Common myeloid progenitor, CD34-positive (primary cell): ENCODE results near the gene ZDHHC8.

Source experiments
- CTCF ChIA-PET: fragments of 350-600 bp; sonication (Branson Sonifier 250); formaldehyde crosslinking; loops from one replicate; lab custom pipeline; 2021; ENCODE audit warnings: antibody characterized with exemption; lab: Charles Lee
- POLR2A ChIA-PET: fragments of 350-600 bp; sonication (Branson Sonifier 250); formaldehyde crosslinking; loops from one replicate; lab custom pipeline; 2021; ENCODE audit warnings: antibody characterized with exemption; lab: Charles Lee
- DNase-seq, 3 donors: peaks; one replicate each; pipeline versions ENCODE4 v3.0.0 to v3.0.0-alpha.2; 2013
- H3K27ac ChIP-seq, 2 experiments: 1 replicate in 1 of 2; 2 replicates in 1 of 2; pipeline ENCODE4 v1.7.0; 2013; ENCODE audit warnings: inconsistent platforms in 2 of 2, low read length in 2 of 2, mild to moderate bottlenecking in 2 of 2, low read depth in 1 of 2, moderate library complexity in 1 of 2; ENCODE audit not compliant: severe bottlenecking in 2 of 2, insufficient read depth in 1 of 2, poor library complexity in 1 of 2
- H3K27me3 ChIP-seq, 5 experiments: replicated peaks in 2 of 5; 1 replicate in 3 of 5; 2 replicates in 2 of 5; pipeline versions ENCODE4 v1.6.1 to v1.7.0; 2013; ENCODE audit warnings: low read length in 4 of 5, mild to moderate bottlenecking in 2 of 5, moderate library complexity in 2 of 5, inconsistent platforms in 1 of 5; ENCODE audit not compliant: insufficient read depth in 5 of 5, control insufficient read depth in 4 of 5
- H3K36me3 ChIP-seq, 4 experiments: 1 replicate in 2 of 4; 2 replicates in 2 of 4; pipeline versions ENCODE4 v1.6.1 to v1.7.0; 2013; ENCODE audit warnings: low read length in 3 of 4, control low read depth in 1 of 4, mild to moderate bottlenecking in 1 of 4; ENCODE audit not compliant: control insufficient read depth in 4 of 4, insufficient read depth in 4 of 4
- H3K4me1 ChIP-seq, 4 experiments: 1 replicate in 3 of 4; 2 replicates in 1 of 4; pipeline versions ENCODE4 v1.6.1 to v1.7.1; 2013; ENCODE audit warnings: low read length in 3 of 4, mild to moderate bottlenecking in 3 of 4, control low read depth in 1 of 4, inconsistent platforms in 1 of 4, moderate library complexity in 1 of 4; ENCODE audit not compliant: control insufficient read depth in 4 of 4, insufficient read depth in 4 of 4; ENCODE audit errors: control extremely low read depth in 1 of 4
- H3K4me3 ChIP-seq, 7 experiments: 1 replicate in 4 of 7; 2 replicates in 3 of 7; pipeline versions ENCODE4 v1.5.1 to v1.7.0; 2013; ENCODE audit warnings: mild to moderate bottlenecking in 7 of 7, low read length in 6 of 7, moderate library complexity in 6 of 7, inconsistent platforms in 2 of 7, low read depth in 2 of 7, control low read depth in 1 of 7; ENCODE audit not compliant: insufficient read depth in 4 of 7, control insufficient read depth in 1 of 7; ENCODE audit errors: extremely low read depth in 1 of 7
- H3K9me3 ChIP-seq, 5 experiments: 1 replicate in 4 of 5; 2 replicates in 1 of 5; pipeline versions ENCODE4 v1.6.1 to v1.7.1; 2013; ENCODE audit warnings: low read length in 4 of 5, mild to moderate bottlenecking in 2 of 5, inconsistent platforms in 1 of 5, low read depth in 1 of 5, moderate library complexity in 1 of 5; ENCODE audit not compliant: control insufficient read depth in 4 of 5, insufficient read depth in 2 of 5; ENCODE audit errors: control extremely low read depth in 1 of 5
- WGBS: methylation state at CpG from one replicate; pipeline ENCODE4 v1.1.5; 2013; ENCODE audit not compliant: insufficient coverage; 5-methylcytosine and 5-hydroxymethylcytosine counted together

ZDHHC8 gene

DNA sequence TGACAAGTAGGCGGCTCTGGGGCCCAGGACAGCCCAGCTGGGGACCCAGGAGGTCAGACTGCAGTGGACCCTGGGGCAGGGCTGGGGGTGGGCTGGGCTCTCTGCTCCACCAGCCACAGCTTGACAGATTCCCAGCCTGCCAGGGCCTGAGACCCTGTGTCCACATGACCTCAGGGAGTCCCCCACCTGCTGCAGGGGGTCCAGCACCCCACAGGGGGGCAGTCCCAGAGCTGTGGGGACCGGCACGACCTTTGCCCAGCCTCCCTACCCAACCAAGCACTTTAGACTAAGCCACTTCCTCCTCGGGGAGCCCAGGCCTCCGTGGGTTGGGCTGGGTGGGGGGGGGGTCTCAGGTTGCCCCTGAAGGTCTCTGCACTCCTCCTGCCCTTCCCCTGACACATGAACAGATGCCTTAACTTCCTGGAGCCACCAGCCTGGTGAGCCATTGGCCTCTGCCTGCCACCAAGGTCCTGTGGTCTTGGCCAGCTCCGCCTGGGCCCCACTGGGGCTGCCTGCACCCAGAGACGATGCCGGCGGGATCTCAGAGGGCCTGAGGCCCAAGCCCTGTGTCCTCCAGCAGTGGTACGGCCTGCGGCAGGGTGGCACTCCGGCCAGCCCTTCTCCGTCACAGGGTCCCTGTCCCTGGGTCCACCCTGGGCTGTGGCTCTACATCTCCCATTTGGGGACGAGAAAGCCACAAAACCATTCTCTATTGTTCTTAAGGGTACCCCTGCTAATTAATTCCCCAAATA lies 15.8 kb downstream of the ZDHHC8 start:
- no peak overlapping the region for H3K4me3 ChIP-seq
- peaks cover 0 to 21% (median 16%) of the 10 kb centered on the region in 4 experiments for H3K4me1 ChIP-seq
- DNase-seq = peak in 2 of 3 donors; percentile 28 to 44
- peaks cover 0 to 22% (median 9%) of the 10 kb centered on the region in 4 experiments for H3K36me3 ChIP-seq
- 94% methylated on average over 10 of the region's 14 CpGs for WGBS
- no peaks in the 10 kb centered on the region for H3K9me3 ChIP-seq
- no peak overlapping the region for H3K27ac ChIP-seq
- ChIA-PET POLR2A (no interaction called here), CTCF (interaction anchor here (1.1 kb wide), 1 partner anchor 9 kb away, joined by 7 read pairs; no protein-coding TSS in a partner anchor)
- H3K27me3 ChIP-seq = no peaks in the 10 kb centered on the region

DNA sequence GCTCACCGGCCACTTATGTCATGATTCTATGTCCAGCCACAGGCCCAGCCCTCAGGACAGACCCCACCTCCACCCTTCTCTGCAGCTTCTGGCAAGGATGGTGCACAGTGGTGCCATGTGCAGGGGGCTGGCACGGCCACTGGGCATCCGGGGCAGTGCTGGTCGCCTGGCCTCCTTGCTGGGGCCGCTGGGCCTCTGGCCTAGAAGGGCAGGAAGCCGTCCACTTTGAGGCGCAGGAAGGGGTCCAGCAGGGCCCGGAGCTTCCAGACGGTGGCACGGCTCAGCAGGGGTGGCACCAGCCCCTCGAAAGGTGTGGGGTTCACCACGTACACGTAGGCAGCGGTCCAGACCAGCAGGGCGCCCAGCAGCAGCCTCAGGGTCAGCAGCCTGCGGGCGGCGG lies 16.8 kb downstream of the ZDHHC8 start:
- ChIA-PET POLR2A (no interaction called here), CTCF (no interaction called here)
- Histone ChIP-seq H3K4me1 (peaks cover 0 to 21% (median 16%) of the 10 kb centered on the region in 4 experiments), H3K27ac (no peak overlapping the region), H3K36me3 (peaks cover 0 to 15% (median 7%) of the 10 kb centered on the region in 4 experiments), H3K9me3 (no peaks in the 10 kb centered on the region), H3K4me3 (no peak overlapping the region), H3K27me3 (no peaks in the 10 kb centered on the region)
- 97% methylated on average over 18 of the region's 18 CpGs for WGBS
- DNase-seq = no peak

DNA sequence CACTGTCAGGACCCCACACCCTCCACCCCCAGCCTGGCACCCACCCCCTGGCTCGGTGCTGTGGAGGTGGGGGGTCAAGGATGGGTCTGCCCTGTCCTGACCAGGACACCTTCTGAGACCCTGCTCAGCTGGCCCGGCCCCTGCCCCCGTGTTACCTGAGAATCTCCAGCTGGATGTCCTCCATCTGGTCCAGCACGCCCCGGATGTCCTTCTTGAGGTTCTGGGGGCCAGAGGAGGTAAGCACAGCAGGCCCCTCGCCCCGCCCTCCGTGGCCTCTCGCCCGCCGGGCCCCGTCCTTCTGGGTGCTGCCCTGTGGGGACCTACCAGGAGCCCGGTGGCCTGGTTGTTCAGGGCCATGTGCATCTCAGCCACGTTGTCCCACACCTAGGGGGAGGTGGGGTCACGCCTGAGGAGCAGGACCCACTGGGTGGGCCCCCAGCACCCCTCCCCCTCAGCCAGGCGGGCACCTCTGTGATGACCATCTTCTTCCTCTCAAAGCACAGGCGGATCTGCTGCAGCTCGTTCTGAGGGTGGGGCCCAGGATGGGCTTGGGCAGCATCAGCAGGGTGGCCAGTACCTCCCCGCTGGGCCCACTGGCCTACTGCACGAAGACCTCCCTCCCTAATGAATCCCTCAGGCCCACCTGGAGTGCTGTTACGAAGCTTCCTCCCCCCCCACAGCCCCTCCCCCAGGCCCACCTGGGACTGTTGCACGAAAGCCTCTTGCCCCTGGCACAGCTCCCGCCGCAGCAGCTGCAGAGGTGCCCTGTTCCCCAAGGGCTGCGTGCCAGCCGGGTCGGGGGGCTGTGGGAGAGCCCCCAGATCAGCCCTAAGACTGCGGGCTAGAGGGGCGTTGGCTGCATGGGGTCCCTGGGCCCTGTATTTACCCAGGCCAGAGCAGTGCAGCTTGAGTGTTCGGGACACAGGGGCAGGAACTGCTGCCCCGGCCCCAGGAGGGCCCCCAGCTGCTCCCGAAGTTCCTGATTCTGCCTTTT lies 17.9 kb downstream of the ZDHHC8 start:
- Histone ChIP-seq H3K9me3 (no peaks in the 10 kb centered on the region), H3K36me3 (peaks cover 0 to 10% (median 2%) of the 10 kb centered on the region in 4 experiments), H3K4me1 (peaks cover 0 to 23% (median 16%) of the 10 kb centered on the region in 4 experiments), H3K27me3 (no peaks in the 10 kb centered on the region), H3K27ac (no peak overlapping the region), H3K4me3 (no peak overlapping the region)
- CTCF ChIA-PET = no interaction called here
- POLR2A ChIA-PET = no interaction called here
- 76% methylated on average over 28 of the region's 32 CpGs for WGBS
- DNase-seq = no peak

DNA sequence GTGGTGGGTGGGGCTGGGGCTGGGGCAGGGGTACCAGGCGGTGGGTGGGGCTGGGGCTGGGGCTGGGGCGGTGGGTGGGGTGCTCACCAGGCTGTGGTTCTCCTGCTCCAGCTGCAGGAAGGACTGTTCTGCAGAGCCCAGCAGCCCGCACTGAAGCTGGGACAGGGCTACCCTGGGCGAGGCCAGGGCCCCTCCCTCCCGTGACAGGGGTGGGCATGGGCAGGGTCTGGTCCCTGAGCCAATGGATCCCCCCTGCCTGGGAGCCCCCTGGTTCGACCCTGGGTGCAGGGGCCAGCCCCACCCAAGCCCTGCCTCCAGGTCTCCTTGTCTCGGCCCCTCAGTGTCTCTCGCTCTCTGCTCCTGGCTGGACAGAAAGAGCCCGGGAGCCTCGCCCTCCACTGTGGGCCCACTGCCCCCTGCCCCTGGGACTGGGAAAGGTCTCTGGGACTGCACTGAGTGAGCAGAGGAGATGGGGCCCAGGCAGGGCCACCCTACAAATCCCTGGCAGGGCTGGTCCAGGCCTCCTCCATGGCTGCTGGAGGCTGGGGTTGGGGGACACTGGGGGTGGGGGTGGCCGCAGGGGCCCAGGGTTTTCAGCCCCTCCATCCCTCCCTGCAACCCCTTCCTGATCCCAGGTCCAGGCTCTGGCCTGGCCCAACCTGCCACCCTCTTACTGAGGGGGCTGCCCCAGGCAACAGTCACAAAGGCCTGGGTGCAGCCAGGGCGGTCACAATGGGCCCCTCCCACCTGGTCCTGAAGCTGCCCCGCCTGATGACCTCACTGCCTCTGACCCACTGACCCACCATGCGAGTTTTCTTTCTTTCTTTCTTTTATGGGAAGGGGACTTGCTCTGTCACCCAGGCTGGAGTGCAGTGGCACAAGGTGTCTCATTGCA lies 19.0 kb downstream of the ZDHHC8 start, which contains the start of gene CCDC188:
Gene CCDC188, minus strand, starts transcription at position 675 of the 895 bp plus-strand sequence. Its CDS starts 69 bp downstream, at position 606.
- 75% methylated on average over 12 of the region's 14 CpGs for WGBS
- POLR2A ChIA-PET = no interaction called here
- CTCF ChIA-PET = interaction anchor here (3.6 kb wide), 1 partner anchor 134 kb away, joined by 14 read pairs; no protein-coding TSS in a partner anchor

DNA sequence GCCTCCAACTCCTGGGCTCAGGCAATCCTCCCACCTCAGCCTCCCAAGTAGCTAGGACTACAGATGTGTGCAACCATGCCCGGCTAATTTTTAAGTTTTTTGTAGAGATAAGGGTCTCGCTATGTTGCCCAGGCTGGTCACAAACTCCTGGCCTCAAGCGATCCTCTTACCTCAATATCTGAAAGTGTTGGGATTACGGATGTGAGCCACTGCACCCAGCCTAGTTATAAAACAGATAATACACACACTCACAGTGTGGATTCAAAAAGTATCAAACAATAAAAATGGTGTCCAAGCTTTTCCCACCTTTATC lies 19.6 kb downstream of the ZDHHC8 start:
- Histone ChIP-seq H3K27me3 (no peaks in the 10 kb centered on the region), H3K9me3 (no peaks in the 10 kb centered on the region), H3K4me3 (no peak overlapping the region), H3K4me1 (peaks cover 0 to 39% (median 25%) of the 10 kb centered on the region in 4 experiments), H3K36me3 (no peaks in the 10 kb centered on the region), H3K27ac (no peak overlapping the region)
- POLR2A ChIA-PET = no interaction called here
- 100% methylated on average over 1 of the region's 4 CpGs for WGBS
- no peak for DNase-seq
- CTCF ChIA-PET = interaction anchor here (3.6 kb wide), 1 partner anchor 133 kb away, joined by 14 read pairs; no protein-coding TSS in a partner anchor

More for the DNA sequence above, 19.0 kb downstream of the ZDHHC8 start, which contains the start of gene CCDC188:
- no peaks in the 10 kb centered on the region for H3K9me3 ChIP-seq
- peaks cover 0 to 3% (median 0%) of the 10 kb centered on the region in 4 experiments for H3K36me3 ChIP-seq
- H3K4me1 ChIP-seq = peaks cover 0 to 33% (median 21%) of the 10 kb centered on the region in 4 experiments
- no peaks in the 10 kb centered on the region for H3K27me3 ChIP-seq
- H3K4me3 ChIP-seq = no peak within 1 kb of the TSS
- DNase-seq = no peak
- H3K27ac ChIP-seq = no peak within 1 kb of the TSS

DNA sequence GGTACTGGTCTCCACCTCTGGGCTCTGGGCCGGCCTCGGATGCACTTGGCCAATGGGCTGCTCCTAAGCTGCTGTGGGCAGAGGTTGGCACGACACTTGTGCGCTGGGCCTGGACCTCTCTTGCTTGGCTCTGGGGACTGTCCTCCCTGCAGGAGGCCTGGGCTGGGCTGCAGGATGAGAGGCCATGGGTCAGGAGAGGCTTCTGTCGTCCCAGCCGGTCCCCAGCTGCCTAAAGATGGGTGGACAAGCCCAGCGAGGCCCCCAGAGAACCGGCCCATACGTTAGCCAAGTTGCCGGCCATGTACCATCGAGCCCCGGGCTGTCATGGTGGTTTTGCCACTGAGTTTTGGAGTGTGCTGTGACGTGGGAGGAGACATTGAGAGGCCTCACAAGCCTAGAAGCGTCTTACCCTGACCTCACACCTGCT lies 20.9 kb downstream of the ZDHHC8 start:
- no peak overlapping the region for H3K4me3 ChIP-seq
- ChIA-PET POLR2A (no interaction called here), CTCF (interaction anchor here (1.2 to 3.6 kb wide), 2 partner anchors 90 to 132 kb away, joined by 3 to 14 read pairs; no protein-coding TSS in a partner anchor)
- no peak overlapping the region for H3K27ac ChIP-seq
- WGBS = 98% methylated on average over 14 of the region's 14 CpGs
- no peak for DNase-seq
- no peaks in the 10 kb centered on the region for H3K27me3 ChIP-seq
- peaks cover 0 to 42% (median 25%) of the 10 kb centered on the region in 4 experiments for H3K4me1 ChIP-seq
- H3K9me3 ChIP-seq = no peaks in the 10 kb centered on the region
- H3K36me3 ChIP-seq = no peaks in the 10 kb centered on the region
